Activated CD4-positive, alpha-beta T cell treated with anti-CD3 and anti-CD28 coated beads, Interleukin-2, amount 50 U/mL, for 48 hours (primary cell): Measurements from ENCODE around the gene HRAS.

Experiments
- DNase-seq, 2 experiments: peaks; one replicate each; pipeline ENCODE4 v3.0.0-alpha.2; 2020

HRAS gene

DNA sequence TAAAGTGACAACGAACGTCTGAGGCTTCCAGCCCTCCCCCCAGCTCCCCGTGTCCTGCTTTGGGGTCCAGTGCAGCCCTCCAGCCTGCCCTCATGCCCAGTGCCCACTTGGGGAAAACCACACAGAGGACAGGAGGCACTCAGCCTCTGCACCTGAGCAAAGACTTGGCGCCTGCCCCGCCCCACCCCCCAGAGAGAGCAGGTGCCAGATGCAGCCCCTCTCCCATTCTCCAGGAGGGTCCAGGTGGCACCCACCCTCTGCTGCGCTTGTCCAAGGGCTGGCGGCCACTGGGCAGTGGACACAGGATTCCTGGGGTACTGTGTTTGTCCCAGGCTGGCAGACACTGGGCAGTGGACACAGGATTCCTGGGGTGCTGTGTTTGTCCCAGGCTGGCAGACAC lies 44.0 kb downstream of the HRAS start:
- DNase-seq, result no peak

DNA sequence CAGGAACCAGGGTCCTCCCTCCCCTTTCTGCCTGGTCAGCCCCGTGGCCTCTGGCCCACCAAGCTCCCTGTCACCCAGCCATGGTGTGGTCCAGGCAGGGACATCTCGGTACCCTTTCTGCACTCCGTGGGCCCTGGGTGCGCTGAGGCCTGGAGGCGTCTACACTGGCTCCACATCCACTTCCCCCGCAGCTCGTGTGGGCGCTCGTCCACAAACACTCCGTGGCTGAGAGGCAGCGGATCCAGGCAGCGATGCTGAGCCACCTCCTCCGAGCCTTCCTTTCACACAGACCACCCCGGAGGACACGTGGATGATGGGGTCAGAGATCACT lies 44.5 kb downstream of the HRAS start:
- no peak for DNase-seq

GRCh38 chr11:490186-490929 lies 45.0 kb downstream of the HRAS start:
- no peak for DNase-seq

- no peak for DNase-seq
Observed at GRCh38 chr11:489610-490185, 45.7 kb downstream of the HRAS start.

DNA sequence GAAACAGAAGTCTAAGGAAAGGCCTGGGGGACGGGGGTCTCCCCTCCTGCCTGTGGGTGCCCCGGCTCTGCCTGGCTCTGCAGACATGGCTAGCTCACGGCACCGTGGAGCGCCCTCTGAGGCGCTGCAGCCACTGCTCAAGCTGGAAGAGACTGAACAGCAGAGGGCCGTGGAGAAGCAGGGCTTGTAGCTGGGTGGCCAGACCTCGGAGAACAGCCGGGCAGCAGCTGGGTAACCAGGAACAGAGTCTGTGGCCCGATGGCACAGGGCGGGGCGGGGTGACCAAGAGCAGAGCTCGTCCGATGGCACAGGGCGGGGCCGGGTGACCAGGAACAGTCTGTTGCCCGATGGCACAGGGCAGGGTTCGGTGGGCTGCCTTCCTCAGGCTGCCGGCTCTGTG lies 46.4 kb downstream of the HRAS start:
- no peak for DNase-seq

DNA sequence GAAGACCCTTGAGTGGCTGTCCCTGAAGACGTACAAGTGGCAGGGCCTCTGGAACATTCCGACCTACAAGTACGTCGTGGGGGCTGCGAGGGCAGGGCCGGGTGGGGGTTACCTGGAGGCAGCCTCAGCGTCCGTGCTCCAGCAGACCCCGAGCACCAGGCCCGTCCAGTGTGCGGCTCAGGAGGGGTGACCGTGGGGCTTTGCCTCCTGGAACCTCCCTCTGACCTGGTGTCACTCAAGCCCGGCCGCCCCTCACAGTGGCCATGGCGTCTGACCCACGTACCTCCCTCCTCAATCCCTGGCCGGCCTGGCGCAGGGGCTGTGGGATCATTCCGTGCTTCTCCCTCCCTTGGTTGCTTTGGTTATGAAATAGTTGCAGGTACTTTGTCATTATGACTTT lies 46.8 kb downstream of the HRAS start:
- DNase-seq, result no peak

GRCh38 chr11:488062-488461 lies 47.3 kb downstream of the HRAS start:
- no peak for DNase-seq

DNA sequence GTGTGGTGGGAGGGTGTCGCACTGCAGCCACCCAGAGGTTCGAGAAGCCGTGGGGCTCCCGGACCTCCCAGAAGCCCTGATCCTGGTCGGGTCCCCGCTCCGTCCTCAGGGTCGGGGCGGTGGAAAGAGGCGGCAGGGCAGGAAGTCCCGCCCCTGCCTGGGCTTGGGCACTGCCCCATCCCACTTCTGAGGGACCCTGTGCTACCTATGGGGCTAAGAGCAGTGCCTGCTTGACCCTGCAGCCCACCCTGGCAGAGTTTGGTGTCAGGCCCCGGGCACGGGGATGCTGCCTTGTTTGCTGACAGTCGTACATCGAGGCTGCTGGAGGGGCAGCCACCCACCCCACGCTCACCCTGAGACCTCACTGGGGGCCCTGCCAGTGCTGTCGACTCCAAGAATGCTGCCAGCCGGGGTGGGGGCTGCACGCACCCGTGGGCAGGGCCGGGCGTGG lies 47.8 kb downstream of the HRAS start:
- DNase-seq, result no peak

DNA sequence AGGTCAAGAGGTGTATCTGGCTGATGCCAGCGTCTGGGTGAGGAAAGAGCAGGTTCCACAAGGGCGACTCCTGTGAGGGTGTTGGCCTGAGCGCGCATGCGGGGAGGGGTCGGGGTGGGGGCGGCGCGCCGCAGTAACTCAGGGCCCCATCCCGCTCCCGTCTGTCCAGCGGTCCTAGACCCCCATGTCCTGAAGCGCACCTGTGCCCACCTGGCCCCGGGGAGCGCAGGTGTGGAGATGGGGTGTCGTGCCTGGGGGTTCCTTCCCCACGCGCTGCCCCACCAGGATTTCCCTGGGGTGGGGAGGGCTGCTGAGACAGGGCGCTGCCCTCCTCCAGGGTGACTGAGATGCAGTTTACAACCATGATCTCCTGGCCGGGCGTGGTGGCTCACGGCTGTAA lies 49.2 kb downstream of the HRAS start:
- DNase-seq, result no peak

GRCh38 chr11:484616-485015 lies 50.8 kb downstream of the HRAS start:
- no peak for DNase-seq
